ENCODE results near the gene FAM151B. TPM values are rescaled to one million over a fixed set of nuclear protein-coding genes. Genes with fewer than 3 reads are reported as not detected.
A peak's percentile ranks its signal among the peaks of the same experiment; 100 is the strongest.

FAM151B gene
- total RNA-seq, 1 experiment from 2014 or later = 0.72 TPM

DNA sequence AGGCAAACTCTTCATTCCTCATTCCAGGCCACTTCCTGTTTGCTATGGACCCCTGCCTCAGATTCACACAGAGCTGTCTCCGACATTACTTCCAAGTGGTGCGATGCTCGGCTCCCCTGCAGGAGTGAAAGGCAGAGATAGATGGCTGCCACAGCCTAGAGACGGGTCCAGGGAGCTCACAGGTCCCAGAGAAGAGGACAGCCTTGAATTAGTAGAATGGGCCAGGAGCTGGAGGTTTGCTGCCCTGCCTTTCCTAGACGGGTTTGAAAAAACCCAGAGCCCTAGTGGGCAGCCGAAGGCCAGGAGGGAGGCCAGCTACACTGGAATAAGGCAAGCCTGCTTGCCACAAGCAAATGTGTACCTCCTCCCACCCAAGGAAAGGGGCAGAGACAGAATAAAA lies 80.4 kb downstream of the FAM151B start:
- peaks cover 9% of the 10 kb centered on the region; the same call in 1 of the 2 replicates for H3K27me3 ChIP-seq (ENCODE audit: insufficient read depth, low read length)

More for the DNA sequence above, 80.4 kb downstream of the FAM151B start:
- Histone ChIP-seq H3K9me3 (ENCODE audit: control insufficient read depth, low read depth, low read length) (no peaks in the 10 kb centered on the region), H3K18ac (ENCODE audit: insufficient read length, low read depth, low read length) (no peak overlapping the region), H2BK12ac (ENCODE audit: insufficient read length, low read depth, low read length) (no peak overlapping the region), H4K20me1 (ENCODE audit: control insufficient read depth, insufficient read depth, insufficient read length) (no peaks in the 10 kb centered on the region), H4K5ac (ENCODE audit: insufficient read length, low read depth, low read length) (no peak overlapping the region), H3K23me2 (ENCODE audit: insufficient read length, low read depth, low read length, poor library complexity, severe bottlenecking) (peaks cover 11% of the 10 kb centered on the region), H3K14ac (ENCODE audit: insufficient read depth, low read length) (no peak overlapping the region), H3K27ac (ENCODE audit: insufficient read length, low read depth, low read length) (no peak overlapping the region), H4K91ac (ENCODE audit: insufficient read length, low read depth, low read length) (no peak overlapping the region), H3K4me1 (ENCODE audit: insufficient read depth, low read length) (no peaks in the 10 kb centered on the region), H3K9ac (ENCODE audit: extremely low read depth, insufficient read length, low read length) (no peak overlapping the region), H3T11ph (ENCODE audit: low read length) (no peak overlapping the region), H3K4ac (ENCODE audit: low read depth, low read length) (no peak overlapping the region), H2BK5ac (ENCODE audit: insufficient read length, low read length) (no peak overlapping the region), H2AFZ (ENCODE audit: low read length) (no peak overlapping the region), H3K23ac (ENCODE audit: insufficient read length, low read depth, low read length) (no peak overlapping the region), H4K8ac (replicated peaks; ENCODE audit: insufficient read length, low read depth, low read length) (no peak overlapping the region), H2BK20ac (ENCODE audit: low read depth, low read length, poor library complexity, severe bottlenecking) (no peak overlapping the region), H3K79me2 (ENCODE audit: insufficient read depth, low read length) (no peaks in the 10 kb centered on the region), H2AK5ac (ENCODE audit: insufficient read length, low read length) (no peak overlapping the region), H2BK15ac (ENCODE audit: low read depth, low read length) (no peak overlapping the region), H3K79me1 (ENCODE audit: insufficient read depth, low read depth, low read length, poor library complexity, severe bottlenecking) (no peaks in the 10 kb centered on the region), H3K56ac (ENCODE audit: insufficient read length, low read depth, low read length) (no peak overlapping the region), H3K4me2 (ENCODE audit: insufficient read depth, insufficient read length, low read length) (no peak overlapping the region), H2BK120ac (ENCODE audit: low read depth, low read length, poor library complexity, severe bottlenecking) (no peak overlapping the region)
- H3K27ac Mint-ChIP-seq = no peak overlapping the region
- H3K27me3 Mint-ChIP-seq (ENCODE audit: low read depth) = peaks cover 89% of the 10 kb centered on the region
- no peak for DNase-seq
- TF ChIP-seq, protein P1, sequence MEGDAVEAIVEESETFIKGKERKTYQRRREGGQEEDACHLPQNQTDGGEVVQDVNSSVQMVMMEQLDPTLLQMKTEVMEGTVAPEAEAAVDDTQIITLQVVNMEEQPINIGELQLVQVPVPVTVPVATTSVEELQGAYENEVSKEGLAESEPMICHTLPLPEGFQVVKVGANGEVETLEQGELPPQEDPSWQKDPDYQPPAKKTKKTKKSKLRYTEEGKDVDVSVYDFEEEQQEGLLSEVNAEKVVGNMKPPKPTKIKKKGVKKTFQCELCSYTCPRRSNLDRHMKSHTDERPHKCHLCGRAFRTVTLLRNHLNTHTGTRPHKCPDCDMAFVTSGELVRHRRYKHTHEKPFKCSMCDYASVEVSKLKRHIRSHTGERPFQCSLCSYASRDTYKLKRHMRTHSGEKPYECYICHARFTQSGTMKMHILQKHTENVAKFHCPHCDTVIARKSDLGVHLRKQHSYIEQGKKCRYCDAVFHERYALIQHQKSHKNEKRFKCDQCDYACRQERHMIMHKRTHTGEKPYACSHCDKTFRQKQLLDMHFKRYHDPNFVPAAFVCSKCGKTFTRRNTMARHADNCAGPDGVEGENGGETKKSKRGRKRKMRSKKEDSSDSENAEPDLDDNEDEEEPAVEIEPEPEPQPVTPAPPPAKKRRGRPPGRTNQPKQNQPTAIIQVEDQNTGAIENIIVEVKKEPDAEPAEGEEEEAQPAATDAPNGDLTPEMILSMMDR (conservative IDR thresholded peaks at IDR 0.05) = no peak
- WGBS (ENCODE audit: extremely low coverage, insufficient read length, low lambda C conversion rate) = no CpG with 5 or more reads among the region's 6 CpGs
- H3K4me3 Mint-ChIP-seq = peak overlapping the region; percentile 38 to 80; a peak in 4 of 5 replicates
- peaks cover 0 to 2% of the 10 kb centered on the region in 2 experiments; a peak in 1 of 5 replicates for H3K9me3 Mint-ChIP-seq
- peaks cover 4 to 9% of the 10 kb centered on the region in 2 experiments; a peak in 2 of 4 replicates for H3K4me1 Mint-ChIP-seq
- peaks cover 0 to 1% (median 0%) of the 10 kb centered on the region in 3 experiments; a peak in 3 of 7 replicates for H3K36me3 Mint-ChIP-seq (ENCODE audit: insufficient read depth in 1 of 3, low read depth in 3 of 3)
